GM19463 (cell line): ENCODE measurements around the gene FAM72D.
"Not testable (repeated sequence)": the region's sequence is repeated elsewhere in the genome, so short reads cannot be mapped to it uniquely, and the experiment has no call there.

ENCODE experiments used
- ATAC-seq: cut with Tn5 transposase; IDR thresholded peaks from one replicate; pipeline ENCODE4 v1.9.1; 2021; ENCODE audit warnings: mild to moderate bottlenecking, moderate library complexity; ENCODE audit not compliant: unreplicated experiment

The FAM72D gene

DNA sequence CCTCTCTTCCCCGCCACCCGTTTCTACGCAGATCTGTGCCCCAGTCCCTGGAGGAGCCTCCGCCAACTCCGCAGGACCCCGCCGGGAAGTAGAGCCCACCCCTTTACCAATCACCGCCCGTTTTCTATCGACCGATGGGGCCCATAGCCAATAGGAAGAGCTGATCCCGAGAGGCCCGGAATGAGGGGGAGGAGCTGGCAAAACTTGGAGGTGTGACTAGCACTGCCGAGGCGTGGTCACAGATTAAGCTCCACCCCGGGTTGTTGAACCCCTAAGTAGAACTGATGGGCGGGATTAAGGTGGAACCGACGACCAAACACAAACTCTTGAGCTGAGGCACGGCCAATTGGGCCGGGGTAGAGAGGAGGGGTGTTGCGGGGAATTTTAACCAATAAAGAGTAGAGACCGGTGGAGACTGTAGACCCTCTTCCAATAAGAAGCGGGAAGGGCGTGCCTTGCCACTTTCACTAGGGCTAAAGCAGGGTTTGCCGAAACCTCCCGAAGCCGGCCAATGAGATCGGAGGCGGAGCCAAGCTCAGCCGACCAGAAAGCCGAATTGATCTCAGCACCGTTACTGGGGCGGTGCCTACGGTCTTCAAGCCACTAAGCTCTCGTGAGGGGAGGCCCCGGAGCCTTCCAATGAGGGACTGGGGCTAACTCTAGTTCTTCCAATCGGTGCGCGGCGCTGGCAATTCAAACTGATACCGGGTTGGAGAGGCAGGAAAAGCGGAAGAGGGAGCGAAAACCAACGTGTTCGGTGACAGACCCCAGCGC is at the start of gene FAM72D, which contains the start of gene SRGAP2B:
FAM72D (plus strand) TSS at position 691 of the 774 bp plus-strand sequence. CDS start 874 bp downstream, outside the sequence.
SRGAP2B (minus strand) TSS at position 45 of the 774 bp plus-strand sequence. CDS start 2,427 bp downstream, outside the sequence.
- ATAC-seq: peak; percentile 77

DNA sequence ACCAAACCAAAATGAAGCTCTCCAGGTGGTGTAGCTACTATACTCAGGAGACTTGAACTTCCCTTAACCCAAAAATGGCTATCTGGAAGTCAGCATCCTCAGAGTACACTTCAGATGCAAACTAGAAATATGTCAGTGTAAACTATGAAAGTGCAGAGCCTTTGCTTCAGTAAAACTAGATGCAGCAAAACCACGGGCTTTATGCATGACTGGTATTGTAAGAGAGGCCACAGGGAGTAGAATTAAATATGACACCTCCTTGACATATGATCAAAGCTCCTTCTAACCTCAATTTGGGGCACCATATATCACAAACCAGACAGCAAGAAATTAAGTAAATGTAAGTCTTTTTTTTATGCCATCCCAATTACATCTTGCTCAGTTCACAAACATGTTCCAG is 48.2 kb upstream of the FAM72D start:
- ATAC-seq: peak; percentile 68

DNA sequence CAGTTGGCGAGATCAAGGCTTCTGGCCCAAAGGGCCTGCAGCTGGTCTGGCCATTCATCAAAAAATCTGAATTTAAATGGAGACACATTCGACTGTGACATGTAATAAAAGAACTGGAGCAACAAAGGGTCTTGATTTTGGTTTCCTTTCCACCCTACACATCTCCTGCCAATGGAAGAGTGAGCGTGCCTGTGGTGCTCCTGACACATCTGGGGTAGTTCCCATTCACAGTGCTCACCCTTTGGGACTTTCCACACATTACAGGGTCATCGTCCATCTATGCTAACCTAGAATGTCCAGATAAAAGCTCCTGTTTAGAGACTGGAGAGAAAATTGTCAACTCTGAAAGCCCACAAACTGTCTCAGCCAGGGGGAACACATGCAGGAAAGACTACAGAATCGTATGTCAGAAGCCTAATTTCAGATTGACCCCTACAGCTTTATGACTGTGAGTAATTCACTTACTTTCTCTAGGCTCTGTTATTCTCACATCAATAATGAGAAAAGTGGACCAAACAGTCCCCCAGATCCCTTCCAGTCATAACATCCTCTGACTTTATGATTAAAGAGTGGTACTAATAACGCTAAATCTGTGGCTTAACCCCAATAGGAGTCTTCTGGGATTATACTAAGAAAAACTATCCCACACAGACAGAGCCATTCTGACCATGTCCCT is 47.5 kb upstream of the FAM72D start:
- not testable (repeated sequence) for ATAC-seq

DNA sequence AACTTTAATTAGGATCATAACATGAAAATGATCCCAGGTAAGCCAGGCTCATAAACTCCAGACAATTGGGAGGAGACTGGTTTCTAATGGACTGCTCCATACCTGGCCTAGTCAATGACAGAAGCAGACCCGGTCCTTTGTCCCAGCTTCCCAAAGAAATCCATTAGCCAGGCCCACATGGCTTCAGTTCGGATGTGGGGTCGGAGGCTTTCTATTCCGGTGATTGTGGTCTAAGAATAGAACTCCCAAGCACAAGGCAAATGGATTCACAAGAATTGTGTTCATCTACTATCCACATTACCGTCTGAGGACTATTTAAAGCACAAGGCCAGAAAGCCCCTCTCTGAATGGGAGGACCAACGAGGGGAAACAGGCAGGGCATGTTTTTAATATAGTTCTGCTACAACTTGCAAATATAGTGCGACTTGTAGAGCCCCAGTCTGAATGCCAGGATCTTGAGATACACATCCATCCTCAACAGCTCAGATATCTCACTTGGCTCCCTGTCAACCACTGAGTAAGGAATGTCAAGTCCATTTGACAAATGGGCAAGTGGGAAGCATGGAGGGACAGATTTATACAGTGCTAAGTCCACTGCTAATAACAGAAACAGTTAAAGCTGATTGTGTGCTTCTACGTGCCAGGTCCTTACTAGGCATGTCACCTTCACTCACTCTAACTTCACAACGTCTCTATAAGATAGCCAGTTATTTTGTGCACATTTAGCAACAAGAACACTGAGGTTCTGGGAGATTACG is 43.6 kb upstream of the FAM72D start:
- ATAC-seq: not testable (repeated sequence)

DNA sequence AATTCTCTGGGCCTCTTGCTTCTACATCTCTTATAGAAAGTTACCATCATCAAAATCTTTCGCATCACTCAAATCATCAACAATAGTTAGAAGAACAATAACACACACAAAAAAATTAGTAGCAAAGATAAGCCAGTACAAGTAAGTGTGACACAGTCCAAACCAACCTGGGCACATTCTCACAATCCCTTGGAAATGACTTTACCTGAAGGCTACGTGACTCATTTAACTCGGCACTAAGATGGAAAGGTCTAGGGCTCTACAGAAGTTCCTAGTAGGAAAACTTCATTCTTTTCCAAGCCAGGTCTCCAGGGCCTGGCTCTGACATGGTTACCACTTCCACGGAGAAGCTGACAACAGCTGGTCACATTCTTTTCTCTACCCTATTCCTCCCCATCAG is 42.3 kb upstream of the FAM72D start:
- not testable (repeated sequence) for ATAC-seq

DNA sequence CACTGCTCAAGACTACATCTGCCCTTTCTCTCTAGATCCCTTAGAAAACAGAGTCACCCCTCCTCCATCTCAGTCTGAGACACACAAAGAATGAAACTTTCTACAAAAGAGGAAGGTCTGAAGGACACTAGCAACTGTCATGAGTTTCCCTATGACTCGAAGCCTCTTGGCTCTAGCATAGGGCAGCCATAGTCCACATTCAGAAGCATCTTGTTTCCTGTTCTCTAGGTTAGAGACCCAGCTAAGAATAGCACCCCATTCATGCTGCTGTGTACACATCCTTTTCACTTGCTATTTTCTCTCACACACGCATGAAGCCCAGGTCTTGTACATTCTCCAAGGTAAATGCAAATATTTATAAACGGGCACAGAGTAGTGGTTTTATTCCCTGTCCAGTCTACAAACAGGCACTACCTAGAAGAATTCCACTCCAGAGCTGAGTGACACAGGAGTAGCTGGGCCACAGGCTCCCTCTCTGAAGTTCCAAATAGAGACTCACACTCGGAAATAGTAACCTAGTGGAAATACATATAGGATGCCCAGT is 40.5 kb upstream of the FAM72D start:
- ATAC-seq: peak; percentile 98

DNA sequence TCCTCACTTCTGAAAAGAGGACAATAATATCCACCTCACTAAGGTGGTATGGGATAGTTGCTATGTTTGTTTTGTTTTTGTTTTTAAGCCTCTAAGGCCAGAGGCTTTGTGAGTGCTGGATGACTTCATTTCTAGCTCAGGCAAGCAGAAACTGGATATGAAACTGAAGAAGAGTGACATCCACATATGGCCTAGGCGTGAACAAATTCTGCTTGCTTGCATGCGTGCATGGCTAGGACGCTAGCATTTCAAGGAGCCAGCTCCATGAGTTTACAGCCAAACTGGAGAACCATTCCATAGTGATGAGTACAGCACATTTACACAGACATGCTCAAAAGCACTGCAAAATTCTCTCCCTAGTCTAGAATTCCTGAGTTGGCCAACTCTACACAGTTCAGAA is 37.6 kb upstream of the FAM72D start:
- peak; percentile 32 for ATAC-seq

DNA sequence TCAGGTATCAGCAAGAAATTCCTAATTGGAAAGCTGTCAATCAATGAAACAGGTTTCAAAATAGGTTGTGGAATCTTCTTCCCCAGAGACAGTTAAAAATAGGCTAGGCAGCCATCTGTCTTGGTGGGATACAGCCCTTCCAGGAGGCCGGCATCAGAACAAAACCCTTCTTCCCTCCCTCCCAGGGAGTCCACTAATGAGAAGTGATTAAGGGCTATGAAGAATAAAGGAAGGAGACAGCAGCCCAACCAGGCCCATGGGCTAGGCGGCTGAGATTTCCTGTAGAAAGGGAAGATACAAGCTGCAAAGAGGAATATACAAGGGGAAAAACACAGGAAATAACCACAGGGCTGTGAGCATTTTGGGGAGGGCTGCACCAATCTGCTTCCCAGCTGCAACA is 32.5 kb upstream of the FAM72D start:
- not testable (repeated sequence) for ATAC-seq

DNA sequence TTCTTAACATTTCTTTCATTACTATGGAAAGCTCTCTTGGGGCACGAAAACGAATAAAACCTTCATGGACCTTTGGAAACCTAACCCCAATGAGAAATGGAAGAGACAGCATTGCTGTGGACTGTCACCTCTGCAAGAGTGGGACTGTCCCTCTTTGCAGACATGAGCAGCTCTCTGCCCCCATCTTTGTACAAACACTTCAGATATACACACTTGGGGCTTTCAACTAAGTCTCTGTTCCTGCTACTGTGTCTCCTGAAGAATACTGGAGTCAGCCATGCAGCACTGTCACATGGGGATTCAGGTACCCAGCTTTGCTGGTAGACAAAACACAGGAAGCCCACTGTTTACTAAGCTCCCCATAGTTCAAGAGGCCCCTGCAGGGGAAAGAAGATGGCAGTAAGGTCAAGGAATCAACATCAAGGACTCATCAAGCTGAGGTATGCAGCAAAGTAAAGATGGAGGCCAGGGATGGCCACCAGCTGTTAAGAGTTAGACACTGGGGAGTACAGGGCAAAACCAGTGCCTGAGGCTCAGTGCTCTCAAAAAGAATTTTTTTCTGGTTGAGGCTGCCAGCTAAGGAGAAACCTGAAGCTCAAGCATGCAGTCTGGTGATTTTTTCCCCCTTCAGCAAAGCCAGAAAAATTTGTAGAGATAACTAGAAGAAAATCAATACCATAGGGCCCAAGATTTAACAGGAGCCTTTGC is 31.7 kb upstream of the FAM72D start:
- not testable (repeated sequence) for ATAC-seq

DNA sequence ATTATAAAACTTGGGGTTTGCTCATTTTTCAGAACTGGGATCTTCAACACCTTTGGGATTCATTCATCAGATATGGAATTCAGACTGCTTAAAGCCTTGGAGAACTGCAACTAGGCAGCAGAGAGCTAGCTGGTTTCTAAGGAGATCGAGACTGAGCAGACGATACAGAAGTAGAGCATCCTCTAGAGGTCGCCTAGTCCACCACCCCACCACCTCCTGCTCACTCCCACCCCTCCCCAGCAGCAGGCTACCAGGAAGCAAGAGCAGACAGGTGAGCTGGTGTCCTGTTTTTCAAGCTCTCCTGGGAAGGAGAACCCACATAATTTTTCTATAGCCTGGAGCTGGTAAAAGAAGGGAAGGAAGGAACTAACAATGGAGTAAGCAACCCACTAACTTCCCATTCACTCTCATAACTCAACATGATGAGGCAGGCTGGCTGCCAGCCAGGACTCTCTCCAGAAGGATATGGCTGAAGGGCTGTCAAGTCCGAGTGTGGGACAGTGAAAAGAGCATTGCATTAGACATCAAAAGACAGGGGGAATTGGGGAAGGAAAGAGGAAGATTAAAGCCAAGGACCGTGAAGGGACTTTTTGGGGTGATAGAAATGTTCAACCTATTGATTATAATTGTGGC is 30.5 kb upstream of the FAM72D start:
- ATAC-seq: peak; percentile 76

DNA sequence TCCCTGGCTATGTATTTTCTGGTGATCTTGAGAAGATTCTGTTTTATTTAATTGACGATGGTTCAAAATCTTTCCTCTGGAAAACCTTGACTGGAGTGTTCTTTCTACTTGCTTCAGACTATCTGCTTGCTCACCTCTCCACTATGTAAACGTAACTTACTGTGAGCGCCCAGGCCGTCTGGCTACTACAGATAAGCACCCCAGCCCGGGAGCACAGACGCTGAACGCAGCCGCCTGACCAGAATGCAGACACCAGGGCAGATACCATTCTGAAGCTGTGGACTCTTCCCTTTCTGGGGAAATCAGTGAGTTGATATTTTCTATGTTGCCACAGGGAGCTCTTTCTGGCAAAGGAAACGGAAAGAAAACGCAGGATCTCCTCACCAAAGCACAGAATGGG is 29.3 kb upstream of the FAM72D start:
- ATAC-seq: not testable (repeated sequence)

DNA sequence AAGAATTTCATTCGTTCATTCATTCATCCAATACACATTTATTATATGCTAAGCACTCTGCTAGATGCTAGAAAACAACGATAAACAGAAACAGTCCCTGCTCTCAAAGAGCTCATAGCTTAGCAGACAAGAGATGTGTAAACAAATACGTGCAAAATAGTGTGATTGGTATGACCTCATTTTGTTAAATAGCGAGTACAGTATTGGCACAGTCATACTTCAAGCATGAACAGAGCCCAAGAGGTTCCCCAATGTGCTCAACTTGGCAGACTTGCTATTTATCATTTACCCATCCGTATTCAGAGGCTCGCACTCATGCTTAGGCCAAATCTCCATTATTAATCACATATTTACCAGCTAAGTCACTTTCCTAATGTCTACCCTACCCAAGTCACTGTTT is 24.2 kb upstream of the FAM72D start:
- ATAC-seq: not testable (repeated sequence)

DNA sequence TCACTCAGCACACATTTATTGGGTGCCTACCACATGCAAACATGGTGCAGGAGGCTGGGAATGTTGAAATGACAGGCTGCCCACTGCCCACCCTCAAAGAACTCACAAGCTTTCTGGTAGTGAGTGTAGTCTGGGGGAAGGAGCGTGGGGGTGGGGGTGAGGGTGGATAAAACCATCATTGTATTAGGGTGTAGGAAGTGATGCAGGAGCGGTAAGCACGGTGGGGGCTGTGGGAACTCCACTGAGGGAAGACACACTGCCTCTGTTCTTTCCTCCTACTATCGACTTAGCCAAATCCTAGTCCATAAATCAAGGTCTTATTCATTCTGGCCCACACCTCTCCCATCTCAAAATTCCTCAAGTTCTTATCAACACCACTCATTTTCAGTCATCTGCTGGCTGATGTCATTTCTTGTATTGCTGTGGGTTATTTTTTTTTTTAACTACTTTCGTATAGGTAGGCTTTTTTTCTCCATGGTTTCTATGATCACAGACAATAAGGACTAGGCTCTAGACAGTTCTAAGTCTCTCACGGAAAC is 21.7 kb upstream of the FAM72D start:
- not testable (repeated sequence) for ATAC-seq

DNA sequence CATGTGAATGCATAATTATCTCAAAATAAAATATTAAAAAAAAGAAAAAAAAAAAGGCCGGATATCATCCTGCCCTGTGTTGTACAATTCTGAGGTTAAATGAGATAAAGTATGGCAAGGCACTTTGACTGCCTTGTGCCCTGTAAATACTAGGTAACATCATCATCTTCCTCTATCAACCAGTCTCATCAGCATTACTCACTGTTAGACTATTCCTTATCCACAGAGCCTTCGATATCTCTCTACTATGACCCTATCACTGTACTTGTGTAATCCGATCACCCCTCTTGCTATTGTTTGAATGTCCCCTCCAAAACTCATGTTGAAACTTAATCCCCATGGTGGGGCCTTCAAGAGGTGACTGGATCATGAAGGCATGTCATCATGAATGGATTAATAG is 18.9 kb upstream of the FAM72D start:
- not testable (repeated sequence) for ATAC-seq

DNA sequence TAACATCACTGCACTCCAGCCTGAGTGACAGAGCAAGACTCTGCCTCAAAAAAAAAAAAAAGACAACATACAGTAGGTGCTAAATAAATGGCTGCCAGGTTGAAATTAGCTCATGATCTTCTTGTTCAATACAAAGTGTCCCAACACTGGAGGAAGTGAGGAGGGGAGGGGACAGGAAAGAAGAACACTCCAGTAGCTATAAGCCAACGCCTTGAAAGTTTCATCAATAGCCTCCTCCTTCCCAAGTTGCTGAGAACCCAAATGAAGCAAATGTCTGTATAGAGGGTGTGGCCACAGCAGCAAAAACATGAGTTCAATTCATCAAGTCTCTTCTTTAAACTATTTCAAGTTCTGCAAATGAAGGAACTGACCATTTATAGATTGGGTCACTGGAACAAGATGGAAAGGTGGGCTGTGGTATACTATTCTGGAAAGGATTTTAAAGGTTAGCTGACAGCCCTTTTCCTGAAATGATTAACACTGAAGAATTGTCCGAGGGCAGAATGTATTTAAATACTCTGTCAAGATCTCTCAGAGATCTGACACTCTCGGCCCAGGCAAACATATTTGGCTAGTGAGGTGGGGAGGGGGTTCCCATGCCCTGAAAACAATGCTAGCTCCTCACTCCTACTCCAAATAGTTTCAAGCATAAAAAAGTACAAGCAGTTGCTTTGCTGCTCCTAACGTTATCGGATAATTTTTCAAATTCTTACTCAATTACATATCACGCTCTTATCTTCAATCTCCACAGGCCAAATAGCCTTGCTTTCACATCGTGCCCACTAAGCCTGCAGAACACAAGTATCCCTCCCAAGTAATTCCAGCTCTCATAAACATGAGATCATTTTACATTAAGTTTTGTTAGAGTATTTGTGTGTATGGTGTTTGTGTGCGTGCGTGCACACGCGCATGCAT is 17.6 kb upstream of the FAM72D start:
- not testable (repeated sequence) for ATAC-seq

DNA sequence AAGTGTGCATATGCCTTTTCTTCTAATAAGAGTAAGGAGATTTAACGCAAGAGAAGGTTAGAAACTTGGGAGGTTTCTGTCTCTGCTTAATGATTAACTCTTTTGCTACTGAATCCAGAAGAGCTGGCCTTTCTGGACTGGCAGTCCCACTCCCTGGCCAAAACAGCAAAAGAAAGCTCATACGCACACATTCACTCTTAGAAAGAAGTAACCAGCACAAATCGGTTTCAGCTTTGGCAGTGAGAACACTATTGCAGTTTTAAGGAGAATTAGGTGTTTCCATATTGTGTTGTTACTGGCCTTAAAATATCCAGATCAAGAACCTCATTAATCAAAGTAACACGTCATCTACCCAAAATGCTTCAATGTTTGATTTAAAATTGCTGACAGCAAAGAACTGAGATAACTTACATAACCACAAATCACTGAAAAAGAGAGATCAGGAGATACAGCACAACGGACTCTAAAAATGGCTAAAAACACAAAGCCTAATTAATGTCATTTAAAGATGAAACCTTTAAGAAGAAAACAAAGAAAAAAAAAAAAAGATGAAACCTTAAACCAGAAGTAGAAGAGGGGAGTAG is 16.9 kb upstream of the FAM72D start:
- ATAC-seq: not testable (repeated sequence)

DNA sequence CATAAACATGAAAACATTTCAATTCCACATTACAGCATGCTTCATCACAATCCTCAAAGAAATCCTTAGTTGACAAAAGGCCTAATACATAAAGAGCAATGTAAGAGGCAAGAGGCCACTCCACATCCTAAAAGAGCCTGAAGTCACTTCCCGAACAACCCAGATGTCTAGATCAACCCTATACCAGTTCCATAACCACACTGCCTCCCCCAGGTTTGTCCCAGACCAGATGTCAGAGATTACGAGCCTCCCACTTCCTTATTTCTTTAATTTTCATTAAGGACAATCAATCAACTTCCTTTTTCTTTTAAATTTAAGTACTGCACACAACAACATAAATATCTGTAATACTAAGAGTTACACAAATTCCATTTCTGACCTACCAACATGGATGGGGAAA is 16.0 kb upstream of the FAM72D start:
- ATAC-seq: not testable (repeated sequence)

DNA sequence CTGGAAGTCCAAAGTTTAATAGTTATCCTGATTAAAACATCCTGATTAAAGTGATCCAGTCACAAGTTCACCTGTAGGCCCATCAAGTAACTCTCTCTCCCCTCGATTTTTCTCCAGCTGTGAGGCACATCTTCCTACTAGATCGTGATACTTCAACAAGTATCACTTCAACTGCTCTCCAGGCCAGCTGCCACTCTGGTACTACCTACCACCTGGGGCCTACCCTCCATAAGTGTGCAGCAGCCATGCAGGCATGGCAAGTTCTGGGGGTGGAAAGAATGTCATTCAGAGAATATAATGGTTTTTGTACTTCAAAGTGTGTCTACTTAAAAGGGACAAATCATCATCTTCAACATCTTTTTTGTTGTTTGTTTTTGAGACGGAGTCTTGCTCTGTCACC is 15.6 kb upstream of the FAM72D start:
- not testable (repeated sequence) for ATAC-seq
